Sigmoid colon (tissue), 7 donors: Measurements from ENCODE around the gene SNTA1. TPM values are rescaled to one million over a fixed set of nuclear protein-coding genes. Genes with fewer than 3 reads are reported as not detected.
A peak's percentile ranks its signal among the peaks of the same experiment; 100 is the strongest.

Experiments used
- DNase-seq: peaks from one replicate; pipeline ENCODE4 v3.0.0-alpha.2; 2019
- H3K27ac ChIP-seq, 4 donors: fragments of 200-600 bp; sonication (generic); one replicate each; pipeline ENCODE4 v1.5.1; 2016 to 2019; ENCODE audit warnings: mild to moderate bottlenecking in 1 of 4
- H3K27me3 ChIP-seq, 3 donors: fragments of 200-600 bp; sonication (generic); one replicate each; pipeline ENCODE4 v1.5.1; 2019; ENCODE audit warnings: mild to moderate bottlenecking in 1 of 3
- H3K36me3 ChIP-seq, 4 donors: fragments of 200-600 bp; sonication (generic); one replicate each; pipeline ENCODE4 v1.5.1; 2016 to 2019
- H3K4me1 ChIP-seq, 4 donors: fragments of 200-600 bp; sonication (generic); one replicate each; pipeline ENCODE4 v1.5.1; 2017 to 2019
- H3K4me3 ChIP-seq, 4 donors: fragments of 200-600 bp; sonication (generic); one replicate each; pipeline ENCODE4 v1.5.1; 2017 to 2019; ENCODE audit warnings: mild to moderate bottlenecking in 2 of 4, moderate library complexity in 1 of 4
- H3K9me3 ChIP-seq, 4 donors: fragments of 200-600 bp in 3 of 4; sonication (generic) in 3 of 4; one replicate each; pipeline versions ENCODE4 v1.5.1 to v1.6.1; 2013 to 2019
- CTCF ChIP-seq, 4 experiments: fragments of 450-650 bp in 3 of 4; fragments of 200-600 bp in 1 of 4; IDR thresholded peaks; one replicate each; pipeline ENCODE4 v1.5.1; 2016 to 2019; ENCODE audit warnings: antibody characterized with exemption in 4 of 4, mild to moderate bottlenecking in 3 of 4, moderate library complexity in 2 of 4
- EP300 ChIP-seq, 4 donors: sonication (generic); formaldehyde crosslinking; IDR thresholded peaks; one replicate each; pipeline ENCODE4 v1.6.1; 2017; ENCODE audit warnings: antibody characterized with exemption in 4 of 4
- POLR2A ChIP-seq, 2 donors: fragments of 450-650 bp; IDR thresholded peaks; one replicate each; pipeline ENCODE4 v1.6.1; 2016; ENCODE audit warnings: antibody characterized with exemption in 2 of 2, mild to moderate bottlenecking in 2 of 2, moderate library complexity in 2 of 2
- POLR2AphosphoS5 ChIP-seq, 4 donors: sonication (generic); formaldehyde crosslinking; IDR thresholded peaks; one replicate each; pipeline ENCODE4 v1.6.1; 2017; ENCODE audit warnings: antibody characterized with exemption in 4 of 4
- WGBS, 2 donors: extraction: QIAGEN DNeasy Blood & Tissue Kit; methylation state at CpG; one replicate each; pipeline ENCODE4 v1.1.7; 2013; 5-methylcytosine and 5-hydroxymethylcytosine counted together
- intact Hi-C: fragments of 100-400 bp; cut with DNase I; formaldehyde crosslinking; loops from one replicate; pipeline ENCODE4 v1.15.1; 2023
- polyA plus RNA-seq, 3 donors: library from polyadenylated mRNA; stranded (reverse); fragments of 200-250 nt; gene quantifications; one replicate each; pipeline ENCODE4 v1.2.3, GENCODE V29; 2013
- total RNA-seq, 4 donors: library from RNA; depleted of rRNA; stranded (reverse); fragments of >200 nt; gene quantifications; one replicate each; pipeline ENCODE4 v1.1.0, GENCODE V29; 2016
- donor health status: healthy with polysubstance abuse.
- donor health status: Bipolar disorder and iron deficiency.
- donor health status: healthy.

Gene SNTA1
- total and polyA plus RNA-seq, 7 donors: 5.8 to 42.7 (median 29.3) TPM

DNA sequence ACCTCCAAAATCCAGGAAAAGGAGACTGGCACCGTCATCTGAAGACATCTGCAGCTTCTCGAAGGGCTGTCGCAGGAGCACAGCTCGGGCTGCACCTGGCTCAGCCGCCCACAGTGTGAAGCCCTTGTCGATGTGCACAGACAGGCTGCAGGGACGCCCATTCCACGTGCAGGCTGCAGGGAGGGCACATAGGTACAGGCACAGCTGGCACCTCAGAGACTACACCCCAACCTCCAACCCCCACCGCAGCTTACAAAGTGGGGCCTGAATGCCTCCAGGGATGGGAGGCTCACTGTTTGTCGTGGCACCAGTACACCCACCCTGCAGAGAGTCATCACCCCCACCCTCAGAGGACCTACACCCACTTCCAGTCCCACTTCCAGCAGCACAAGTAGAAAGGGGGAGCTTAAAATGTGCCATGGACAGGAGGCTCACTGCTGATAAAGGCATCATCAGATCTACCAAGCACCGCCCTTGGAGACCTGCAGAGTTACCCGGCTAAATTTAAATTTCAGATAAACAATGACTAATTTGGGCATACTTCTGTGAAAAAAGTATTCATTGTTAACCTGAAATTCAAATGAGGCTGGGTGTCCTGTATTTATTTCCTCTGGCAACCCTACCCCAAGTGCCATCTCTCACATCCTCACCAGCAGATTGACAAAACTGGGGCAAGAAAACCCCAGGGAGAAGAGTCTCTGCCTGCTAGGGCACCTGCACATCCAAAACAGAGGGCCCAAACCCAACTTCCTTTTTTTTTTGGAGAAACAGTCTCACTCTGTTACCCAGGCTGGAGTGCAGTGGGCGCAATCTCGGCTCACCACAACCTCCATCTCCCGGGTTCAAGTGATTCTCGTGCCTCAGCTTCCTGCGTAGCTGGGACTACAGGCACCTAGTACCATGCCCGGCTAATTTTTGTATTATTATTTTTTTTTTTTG is 34.6 kb downstream of the SNTA1 start:
- H3K27ac ChIP-seq: no peak overlapping the region
- peaks cover 0 to 8% (median 0%) of the 10 kb centered on the region in 4 donors for H3K4me1 ChIP-seq
- H3K4me3 ChIP-seq: no peak overlapping the region
- no peaks in the 10 kb centered on the region for H3K9me3 ChIP-seq
- 70 to 89% methylated on average over 18 of the region's 18 CpGs for WGBS, 2 donors
- no peak for TF ChIP-seq POLR2AphosphoS5 (IDR thresholded peaks at IDR 0.05)
- no peak for TF ChIP-seq CTCF (IDR thresholded peaks at IDR 0.05)
- no peak for TF ChIP-seq POLR2A (IDR thresholded peaks at IDR 0.05)
- TF ChIP-seq EP300 (IDR thresholded peaks at IDR 0.05): no peak
- peaks cover 0 to 49% (median 18%) of the 10 kb centered on the region in 4 donors for H3K36me3 ChIP-seq
- intact Hi-C loops: no loop called here
- H3K27me3 ChIP-seq: no peaks in the 10 kb centered on the region
- no peak for DNase-seq

- peaks cover 0 to 49% (median 18%) of the 10 kb centered on the region in 4 donors for H3K36me3 ChIP-seq
- H3K4me3 ChIP-seq: no peak overlapping the region
- DNase-seq: no peak
- intact Hi-C loops: no loop called here
- H3K27ac ChIP-seq: peak overlapping the region in 2 of 4 donors; percentile 8 to 47
- WGBS, 2 donors: 91 to 95% methylated on average over 12 of the region's 12 CpGs
- no peaks in the 10 kb centered on the region for H3K27me3 ChIP-seq
- TF ChIP-seq POLR2AphosphoS5 (IDR thresholded peaks at IDR 0.05) (no peak), POLR2A (IDR thresholded peaks at IDR 0.05) (no peak), CTCF (IDR thresholded peaks at IDR 0.05) (no peak), EP300 (IDR thresholded peaks at IDR 0.05) (no peak)
- no peaks in the 10 kb centered on the region for H3K9me3 ChIP-seq
- peaks cover 0 to 8% (median 0%) of the 10 kb centered on the region in 4 donors for H3K4me1 ChIP-seq
These were observed 35.2 kb downstream of the SNTA1 start for GRCh38 chr20:33408313-33408712.

GRCh38 chr20:33407796-33408195 is 35.8 kb downstream of the SNTA1 start:
- TF ChIP-seq POLR2A (IDR thresholded peaks at IDR 0.05) (no peak), CTCF (IDR thresholded peaks at IDR 0.05) (no peak), POLR2AphosphoS5 (IDR thresholded peaks at IDR 0.05) (peak in 1 of 4 donors; percentile 19)
- no peaks in the 10 kb centered on the region for H3K27me3 ChIP-seq
- intact Hi-C loops: no loop called here
- no peak overlapping the region for H3K4me3 ChIP-seq
- 67 to 78% methylated on average over 4 of the region's 4 CpGs for whole genome bisulfite sequencing, 2 donors
- peaks cover 0 to 8% (median 0%) of the 10 kb centered on the region in 4 donors for H3K4me1 ChIP-seq
- H3K27ac ChIP-seq: peak overlapping the region in 2 of 4 donors; percentile 8 to 47
- no peak for DNase-seq
- H3K36me3 ChIP-seq: peaks cover 0 to 47% (median 18%) of the 10 kb centered on the region in 4 donors
- no peaks in the 10 kb centered on the region for H3K9me3 ChIP-seq

GRCh38 chr20:33407251-33407650 is 36.3 kb downstream of the SNTA1 start:
- no peaks in the 10 kb centered on the region for H3K9me3 ChIP-seq
- peaks cover 0 to 42% (median 13%) of the 10 kb centered on the region in 4 donors for H3K36me3 ChIP-seq
- H3K27ac ChIP-seq: no peak overlapping the region
- DNase-seq: no peak
- no peak for TF ChIP-seq POLR2AphosphoS5 (IDR thresholded peaks at IDR 0.05)
- TF ChIP-seq CTCF (IDR thresholded peaks at IDR 0.05): no peak
- no peak for TF ChIP-seq POLR2A (IDR thresholded peaks at IDR 0.05)
- no peak for TF ChIP-seq EP300 (IDR thresholded peaks at IDR 0.05)
- H3K4me1 ChIP-seq: peaks cover 0 to 13% (median 3%) of the 10 kb centered on the region in 4 donors
- 71 to 85% methylated on average over 1 of the region's 1 CpG for WGBS, 2 donors
- no peak overlapping the region for H3K4me3 ChIP-seq
- intact Hi-C loops: no loop called here
- no peaks in the 10 kb centered on the region for H3K27me3 ChIP-seq
